Caco-2 (cell line): Measurements from ENCODE around the gene EPHA1. TPM values are rescaled to one million over a fixed set of nuclear protein-coding genes. Genes with fewer than 3 reads are reported as not detected.

Experiments used
- BruUV-seq: library from RNA; stranded (reverse); fragments of 400-500 nt; replicated peaks from 2 replicates; lab custom pipeline; 2021; lab: Mats Ljungman, UMichigan
- CTCF ChIA-PET: fragments of 300-600 bp; sonication (Branson Sonifier 250); formaldehyde crosslinking; loops from one replicate; lab custom pipeline; 2022; ENCODE audit warnings: antibody characterized with exemption; lab: Charles Lee
- POLR2A ChIA-PET: fragments of 300-600 bp; sonication (Branson Sonifier 250); formaldehyde crosslinking; loops from one replicate; lab custom pipeline; 2022; ENCODE audit warnings: antibody characterized with exemption; lab: Charles Lee
- DNase-seq, 2 experiments: peaks; one replicate each; pipeline versions ENCODE4 v3.0.0 to v3.0.0-alpha.2; 2020 to 2022
- H3K27me3 ChIP-seq: replicated peaks from 2 replicates; pipeline ENCODE4 v1.6.0; 2011; ENCODE audit warnings: low read length; ENCODE audit not compliant: control insufficient read depth, insufficient read depth
- H3K36me3 ChIP-seq: 2 replicates; pipeline ENCODE4 v1.5.1; 2011; ENCODE audit warnings: low read length; ENCODE audit not compliant: control insufficient read depth, insufficient read depth
- H3K4me1 ChIP-seq: fragments of 250-450 bp; sonication (Bioruptor Pico); 2 replicates; pipeline ENCODE4 v1.5.1; 2020; ENCODE audit warnings: mild to moderate bottlenecking
- H3K4me3 ChIP-seq: 2 replicates; pipeline ENCODE4 v1.5.1; 2011; ENCODE audit warnings: low read depth, mild to moderate bottlenecking, control low read depth, low read length
- H3K9me3 ChIP-seq: fragments of 250-450 bp; sonication (Bioruptor Pico); 2 replicates; pipeline ENCODE4 v1.5.1; 2020; ENCODE audit warnings: mild to moderate bottlenecking, moderate library complexity
- H3K27ac Mint-ChIP-seq: one replicate; pipeline ENCODE4 v1.8.0; 2022; ENCODE audit warnings: mixed read lengths; ENCODE audit not compliant: unreplicated experiment
- H3K27me3 Mint-ChIP-seq: one replicate; pipeline ENCODE4 v1.8.0; 2022; ENCODE audit warnings: mixed read lengths; ENCODE audit not compliant: insufficient read depth, unreplicated experiment
- H3K36me3 Mint-ChIP-seq: one replicate; pipeline ENCODE4 v1.8.0; 2022; ENCODE audit warnings: mild to moderate bottlenecking, mixed read lengths; ENCODE audit not compliant: insufficient read depth, unreplicated experiment
- H3K4me1 Mint-ChIP-seq: one replicate; pipeline ENCODE4 v1.8.0; 2022; ENCODE audit warnings: low read depth, mixed read lengths; ENCODE audit not compliant: unreplicated experiment
- H3K4me3 Mint-ChIP-seq: one replicate; pipeline ENCODE4 v1.8.0; 2022; ENCODE audit warnings: mild to moderate bottlenecking, moderate library complexity, mixed read lengths; ENCODE audit not compliant: unreplicated experiment
- H3K9me3 Mint-ChIP-seq: one replicate; pipeline ENCODE4 v1.8.0; 2022; ENCODE audit warnings: mixed read lengths; ENCODE audit not compliant: unreplicated experiment
- intact Hi-C: fragments of 100-400 bp; cut with micrococcal nuclease; formaldehyde crosslinking; loops from one replicate; pipeline ENCODE4 v1.10.0; 2022; ENCODE audit not compliant: unreplicated experiment
- total RNA-seq: library from RNA; stranded (reverse); gene quantifications from 2 replicates; pipeline ENCODE4 v1.2.3, GENCODE V29; 2022
- TF ChIP-seq, protein P1 (sequence below), 2 experiments: fragments of 200-600 bp in 1 of 2; IDR thresholded peaks; 1 replicate in 1 of 2; 2 replicates in 1 of 2; pipeline versions ENCODE4 v1.5.1 to v1.8.0; 2011 to 2022; ENCODE audit warnings: antibody characterized with exemption in 1 of 2, control low read depth in 1 of 2, inconsistent platforms in 1 of 2, low read depth in 1 of 2, low read length in 1 of 2, mild to moderate bottlenecking in 1 of 2, moderate library complexity in 1 of 2; ENCODE audit not compliant: insufficient read depth in 1 of 2, severe bottlenecking in 1 of 2, unreplicated experiment in 1 of 2

EPHA1 gene
- total RNA-seq, 1 experiment from 2014 or later: 66.6 TPM

DNA sequence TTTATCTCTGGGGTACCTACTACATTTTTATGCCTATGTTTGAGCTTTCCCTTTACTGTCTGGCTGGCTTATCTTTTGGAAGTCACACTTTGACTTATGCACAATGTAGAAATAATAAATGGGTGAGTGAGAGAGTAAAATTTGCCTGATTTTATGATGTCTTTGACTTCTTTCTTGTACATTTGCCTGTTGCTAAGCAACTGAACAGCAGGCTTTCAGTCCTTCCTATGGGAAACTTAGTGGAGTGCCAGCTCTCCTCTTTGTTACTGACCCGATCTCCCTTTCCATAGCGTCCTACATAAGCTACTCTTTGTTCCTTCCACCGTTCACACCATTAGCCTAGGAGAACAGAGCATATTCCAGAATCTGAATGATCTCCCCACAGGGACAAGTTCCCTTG lies 38.8 kb upstream of the EPHA1 start:
- CTCF ChIA-PET: interaction anchor here (1.0 kb wide), 1 partner anchor 232 kb away, joined by 3 read pairs; no protein-coding TSS in a partner anchor
- no peak for DNase-seq
- Mint-ChIP-seq H3K4me3 (no peak overlapping the region), H3K27ac (no peak overlapping the region), H3K27me3 (no peaks in the 10 kb centered on the region), H3K4me1 (no peaks in the 10 kb centered on the region), H3K9me3 (no peaks in the 10 kb centered on the region), H3K36me3 (no peaks in the 10 kb centered on the region)
- Histone ChIP-seq H3K4me1 (no peaks in the 10 kb centered on the region), H3K4me3 (no peak overlapping the region), H3K36me3 (no peaks in the 10 kb centered on the region), H3K27me3 (no peaks in the 10 kb centered on the region), H3K9me3 (no peaks in the 10 kb centered on the region)
- TF ChIP-seq, protein P1, sequence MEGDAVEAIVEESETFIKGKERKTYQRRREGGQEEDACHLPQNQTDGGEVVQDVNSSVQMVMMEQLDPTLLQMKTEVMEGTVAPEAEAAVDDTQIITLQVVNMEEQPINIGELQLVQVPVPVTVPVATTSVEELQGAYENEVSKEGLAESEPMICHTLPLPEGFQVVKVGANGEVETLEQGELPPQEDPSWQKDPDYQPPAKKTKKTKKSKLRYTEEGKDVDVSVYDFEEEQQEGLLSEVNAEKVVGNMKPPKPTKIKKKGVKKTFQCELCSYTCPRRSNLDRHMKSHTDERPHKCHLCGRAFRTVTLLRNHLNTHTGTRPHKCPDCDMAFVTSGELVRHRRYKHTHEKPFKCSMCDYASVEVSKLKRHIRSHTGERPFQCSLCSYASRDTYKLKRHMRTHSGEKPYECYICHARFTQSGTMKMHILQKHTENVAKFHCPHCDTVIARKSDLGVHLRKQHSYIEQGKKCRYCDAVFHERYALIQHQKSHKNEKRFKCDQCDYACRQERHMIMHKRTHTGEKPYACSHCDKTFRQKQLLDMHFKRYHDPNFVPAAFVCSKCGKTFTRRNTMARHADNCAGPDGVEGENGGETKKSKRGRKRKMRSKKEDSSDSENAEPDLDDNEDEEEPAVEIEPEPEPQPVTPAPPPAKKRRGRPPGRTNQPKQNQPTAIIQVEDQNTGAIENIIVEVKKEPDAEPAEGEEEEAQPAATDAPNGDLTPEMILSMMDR (IDR thresholded peaks at IDR 0.05; ENCODE audit: insufficient read depth in 1 of 2, low read depth in 1 of 2, low read length in 1 of 2, severe bottlenecking in 1 of 2, unreplicated experiment in 1 of 2): no peak
- intact Hi-C loops: no loop called here
- BruUV-seq: no TSS peak
- POLR2A ChIA-PET: no interaction called here

DNA sequence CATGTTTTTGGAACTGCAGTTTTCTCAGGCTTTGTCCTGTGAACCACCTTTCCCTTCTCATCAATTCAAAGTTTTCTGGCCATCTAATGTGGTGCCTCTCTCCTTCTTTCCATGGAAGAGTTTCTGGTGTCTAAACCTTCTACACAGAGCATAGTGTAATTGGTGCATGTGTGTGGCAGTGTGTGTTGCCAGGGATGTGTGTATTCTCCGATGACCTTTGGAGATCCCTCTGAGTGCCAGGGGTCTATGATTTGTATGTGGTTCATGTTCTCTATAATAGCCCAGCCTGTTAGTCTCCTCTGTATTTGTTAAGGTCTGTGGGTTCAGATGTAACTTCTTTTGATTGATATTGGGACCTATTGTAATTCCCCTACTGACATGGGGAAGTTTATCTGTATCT lies 36.1 kb upstream of the EPHA1 start:
- intact Hi-C loops: no loop called here
- Histone ChIP-seq H3K9me3 (no peaks in the 10 kb centered on the region), H3K4me3 (no peak overlapping the region), H3K27me3 (no peaks in the 10 kb centered on the region), H3K36me3 (no peaks in the 10 kb centered on the region), H3K4me1 (no peaks in the 10 kb centered on the region)
- DNase-seq: no peak
- H3K27ac Mint-ChIP-seq: no peak overlapping the region
- TF ChIP-seq, protein P1 (IDR thresholded peaks at IDR 0.05; ENCODE audit: insufficient read depth in 1 of 2, low read depth in 1 of 2, low read length in 1 of 2, severe bottlenecking in 1 of 2, unreplicated experiment in 1 of 2): no peak
- H3K27me3 Mint-ChIP-seq: no peaks in the 10 kb centered on the region
- H3K4me3 Mint-ChIP-seq: no peak overlapping the region
- no peaks in the 10 kb centered on the region for H3K9me3 Mint-ChIP-seq
- CTCF ChIA-PET: no interaction called here
- H3K36me3 Mint-ChIP-seq: no peaks in the 10 kb centered on the region
- no TSS peak for BruUV-seq
- H3K4me1 Mint-ChIP-seq: no peaks in the 10 kb centered on the region
- POLR2A ChIA-PET: no interaction called here

DNA sequence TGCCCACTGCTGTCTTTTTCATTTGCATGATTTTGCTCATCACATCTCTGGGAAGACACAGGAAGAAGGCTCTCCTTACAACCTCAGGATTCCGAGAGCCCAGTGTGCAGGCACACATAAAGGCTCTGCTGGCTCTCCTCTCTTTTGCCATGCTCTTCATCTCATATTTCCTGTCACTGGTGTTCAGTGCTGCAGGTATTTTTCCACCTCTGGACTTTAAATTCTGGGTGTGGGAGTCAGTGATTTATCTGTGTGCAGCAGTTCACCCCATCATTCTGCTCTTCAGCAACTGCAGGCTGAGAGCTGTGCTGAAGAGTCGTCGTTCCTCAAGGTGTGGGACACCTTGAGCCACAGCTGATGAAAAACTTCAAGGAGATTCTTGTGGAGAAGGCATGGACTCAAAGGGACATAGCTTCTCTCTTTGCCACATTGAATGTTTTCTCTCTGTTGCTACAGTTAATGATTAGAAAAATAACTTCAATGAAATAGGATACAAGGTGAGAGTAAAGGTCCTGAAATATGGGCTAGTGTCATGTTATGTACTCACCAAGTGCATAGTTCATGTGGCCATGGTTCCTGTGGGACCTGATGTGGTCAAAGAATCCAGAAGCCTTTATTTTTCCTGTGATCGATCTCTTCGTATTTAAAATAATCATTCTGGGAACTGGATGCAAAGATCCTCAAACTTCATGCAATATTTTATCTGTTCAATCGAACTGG lies 35.6 kb upstream of the EPHA1 start:
- no peaks in the 10 kb centered on the region for H3K27me3 Mint-ChIP-seq
- Histone ChIP-seq H3K27me3 (no peaks in the 10 kb centered on the region), H3K36me3 (no peaks in the 10 kb centered on the region), H3K9me3 (no peaks in the 10 kb centered on the region), H3K4me1 (no peaks in the 10 kb centered on the region), H3K4me3 (no peak overlapping the region)
- no peaks in the 10 kb centered on the region for H3K36me3 Mint-ChIP-seq
- no peaks in the 10 kb centered on the region for H3K4me1 Mint-ChIP-seq
- BruUV-seq: no TSS peak
- ChIA-PET POLR2A (no interaction called here), CTCF (no interaction called here)
- no peaks in the 10 kb centered on the region for H3K9me3 Mint-ChIP-seq
- TF ChIP-seq, protein P1 (IDR thresholded peaks at IDR 0.05; ENCODE audit: insufficient read depth in 1 of 2, low read depth in 1 of 2, low read length in 1 of 2, severe bottlenecking in 1 of 2, unreplicated experiment in 1 of 2): no peak
- H3K27ac Mint-ChIP-seq: no peak overlapping the region
- DNase-seq: no peak
- intact Hi-C loops: no loop called here
- H3K4me3 Mint-ChIP-seq: no peak overlapping the region
